Measurements from ENCODE around the gene OSBPL8.

DNA sequence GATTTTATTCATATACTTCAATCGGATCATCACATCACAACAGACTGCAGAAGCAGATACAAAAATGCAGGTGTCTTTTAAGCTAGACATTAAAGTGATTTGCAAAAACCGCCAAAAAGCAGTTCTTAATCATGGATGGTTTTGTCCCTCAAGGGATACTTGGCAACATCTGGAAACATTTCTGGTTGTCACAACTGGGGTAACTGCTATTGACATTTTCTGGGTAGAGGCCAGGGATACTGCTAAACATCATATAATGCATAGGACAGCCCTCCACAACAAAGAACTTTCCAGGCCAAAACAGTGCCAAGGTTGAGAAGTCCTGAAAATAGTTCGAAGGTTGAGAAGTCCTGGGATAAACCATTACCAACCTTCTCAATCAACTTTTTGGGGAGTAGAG is 109.6 kb downstream of the OSBPL8 start:
- no peak for TF ChIP-seq EZH2phosphoT487 (conservative IDR thresholded peaks at IDR 0.05; ENCODE audit: low read length)
- no peak for TF ChIP-seq CTCF (IDR thresholded peaks at IDR 0.05; ENCODE audit: insufficient read depth, low read length, poor library complexity, severe bottlenecking)
